ENCODE measurements around the gene USP28. TPM values are rescaled to one million over a fixed set of nuclear protein-coding genes. Genes with fewer than 3 reads are reported as not detected.

Gene USP28
- total RNA-seq, 1 donor from 2014 or later = 113 TPM

DNA sequence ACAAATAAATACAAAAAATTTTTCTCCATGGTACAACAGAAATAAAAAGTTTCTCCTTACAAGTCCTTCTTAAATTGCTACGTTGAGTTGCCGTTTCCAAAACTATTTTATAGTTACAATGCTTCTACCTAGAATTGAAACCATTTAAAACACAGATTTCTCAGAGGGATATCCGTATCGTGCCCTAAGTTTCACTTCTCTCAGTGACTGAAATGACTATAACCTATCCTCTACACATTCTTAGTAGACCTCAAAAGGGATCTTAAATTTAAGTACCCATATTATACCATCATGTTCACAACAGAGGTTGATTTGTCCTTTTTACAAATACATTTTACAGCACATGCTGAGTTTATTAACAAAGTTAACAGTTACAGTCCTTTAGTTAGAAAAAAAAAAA lies 44.1 kb downstream of the USP28 start:
- Histone ChIP-seq H3K4me1 (peaks cover 16% of the 10 kb centered on the region), H3K36me3 (peaks cover 89% of the 10 kb centered on the region), H3K4me3 (no peak overlapping the region), H3K27ac (replicated peaks) (no peak overlapping the region), H3K9me3 (replicated peaks) (no peaks in the 10 kb centered on the region), H3K27me3 (ENCODE audit: low read depth) (no peaks in the 10 kb centered on the region)
- TF ChIP-seq, protein P1, sequence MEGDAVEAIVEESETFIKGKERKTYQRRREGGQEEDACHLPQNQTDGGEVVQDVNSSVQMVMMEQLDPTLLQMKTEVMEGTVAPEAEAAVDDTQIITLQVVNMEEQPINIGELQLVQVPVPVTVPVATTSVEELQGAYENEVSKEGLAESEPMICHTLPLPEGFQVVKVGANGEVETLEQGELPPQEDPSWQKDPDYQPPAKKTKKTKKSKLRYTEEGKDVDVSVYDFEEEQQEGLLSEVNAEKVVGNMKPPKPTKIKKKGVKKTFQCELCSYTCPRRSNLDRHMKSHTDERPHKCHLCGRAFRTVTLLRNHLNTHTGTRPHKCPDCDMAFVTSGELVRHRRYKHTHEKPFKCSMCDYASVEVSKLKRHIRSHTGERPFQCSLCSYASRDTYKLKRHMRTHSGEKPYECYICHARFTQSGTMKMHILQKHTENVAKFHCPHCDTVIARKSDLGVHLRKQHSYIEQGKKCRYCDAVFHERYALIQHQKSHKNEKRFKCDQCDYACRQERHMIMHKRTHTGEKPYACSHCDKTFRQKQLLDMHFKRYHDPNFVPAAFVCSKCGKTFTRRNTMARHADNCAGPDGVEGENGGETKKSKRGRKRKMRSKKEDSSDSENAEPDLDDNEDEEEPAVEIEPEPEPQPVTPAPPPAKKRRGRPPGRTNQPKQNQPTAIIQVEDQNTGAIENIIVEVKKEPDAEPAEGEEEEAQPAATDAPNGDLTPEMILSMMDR (IDR thresholded peaks at IDR 0.05; ENCODE audit: borderline replicate concordance) = no peak
- intact Hi-C loops (cut with micrococcal nuclease) = no loop called here
- DNase-seq = no peak

DNA sequence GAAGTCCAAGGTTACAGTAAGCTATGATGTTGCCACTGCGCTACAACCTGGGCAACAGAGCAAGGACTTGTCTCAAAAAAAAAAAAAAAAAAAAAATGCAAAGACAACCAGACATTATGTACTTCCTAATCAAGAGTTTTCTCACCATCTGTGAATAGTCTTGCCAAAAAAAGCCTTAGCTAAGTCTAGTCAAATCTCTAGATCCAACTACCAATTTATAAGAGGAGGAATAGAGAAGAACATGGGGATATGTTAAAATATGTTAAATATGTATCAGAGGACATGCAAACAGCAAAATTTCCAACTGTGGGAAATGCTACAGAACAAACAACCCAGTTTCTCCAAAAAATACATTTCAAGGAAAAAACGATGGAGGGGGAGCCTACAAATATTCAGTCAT lies 45.6 kb downstream of the USP28 start:
- no peak overlapping the region for H3K4me3 ChIP-seq
- H3K4me1 ChIP-seq = peaks cover 17% of the 10 kb centered on the region
- no peaks in the 10 kb centered on the region for H3K27me3 ChIP-seq (ENCODE audit: low read depth)
- intact Hi-C loops (cut with micrococcal nuclease) = no loop called here
- TF ChIP-seq, protein P1 (IDR thresholded peaks at IDR 0.05; ENCODE audit: borderline replicate concordance) = no peak
- H3K9me3 ChIP-seq (replicated peaks) = no peaks in the 10 kb centered on the region
- H3K36me3 ChIP-seq = peaks cover 96% of the 10 kb centered on the region
- DNase-seq = no peak
- no peak overlapping the region for H3K27ac ChIP-seq (replicated peaks)

DNA sequence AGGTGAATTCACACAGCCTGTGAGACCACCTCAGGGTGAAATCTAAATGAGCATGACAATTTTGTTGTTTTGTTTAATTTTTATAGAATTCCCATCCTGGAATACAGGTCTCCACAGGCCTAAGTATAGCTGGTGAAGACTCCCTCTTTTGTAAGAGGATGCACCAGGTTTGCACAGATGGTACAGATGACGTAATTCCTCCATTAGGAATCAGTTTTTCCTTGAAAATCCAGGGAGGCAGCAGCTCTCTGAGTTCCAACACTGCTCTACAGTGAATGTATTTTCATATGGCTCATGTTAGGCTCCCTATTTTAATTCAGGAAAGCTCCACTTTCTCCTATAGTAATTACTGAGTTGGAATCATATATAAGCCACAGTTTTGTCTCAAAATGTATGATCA lies 47.2 kb downstream of the USP28 start:
- no peaks in the 10 kb centered on the region for H3K27me3 ChIP-seq (ENCODE audit: low read depth)
- peaks cover 98% of the 10 kb centered on the region for H3K36me3 ChIP-seq
- H3K4me3 ChIP-seq = no peak overlapping the region
- TF ChIP-seq, protein P1 (IDR thresholded peaks at IDR 0.05; ENCODE audit: borderline replicate concordance) = no peak
- no peaks in the 10 kb centered on the region for H3K9me3 ChIP-seq (replicated peaks)
- H3K4me1 ChIP-seq = peaks cover 9% of the 10 kb centered on the region
- no peak overlapping the region for H3K27ac ChIP-seq (replicated peaks)
- DNase-seq = no peak
- intact Hi-C loops (cut with micrococcal nuclease) = no loop called here

DNA sequence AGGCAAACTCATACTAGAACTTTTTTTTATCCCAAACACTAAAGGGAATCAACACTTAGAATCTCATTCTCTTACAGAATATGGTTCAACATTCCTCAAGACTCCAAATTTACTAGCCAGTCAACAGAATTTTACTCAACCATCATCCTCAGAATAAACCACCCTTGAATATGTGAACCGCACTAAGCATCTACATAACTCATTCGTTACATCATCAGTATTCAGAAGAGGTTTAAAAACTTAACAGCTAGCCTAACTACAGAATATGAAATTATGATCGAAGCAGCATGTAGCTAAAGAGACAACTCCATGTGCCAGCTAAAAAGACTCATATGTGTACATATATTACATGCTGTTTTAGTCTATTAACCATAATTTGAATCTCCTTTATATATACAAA lies 47.9 kb downstream of the USP28 start:
- H3K27ac ChIP-seq (replicated peaks) = no peak overlapping the region
- H3K27me3 ChIP-seq (ENCODE audit: low read depth) = no peaks in the 10 kb centered on the region
- no peak for DNase-seq
- H3K4me1 ChIP-seq = peaks cover 9% of the 10 kb centered on the region
- no peak overlapping the region for H3K4me3 ChIP-seq
- TF ChIP-seq, protein P1 (IDR thresholded peaks at IDR 0.05; ENCODE audit: borderline replicate concordance) = no peak
- intact Hi-C loops (cut with micrococcal nuclease) = no loop called here
- H3K9me3 ChIP-seq (replicated peaks) = no peaks in the 10 kb centered on the region
- H3K36me3 ChIP-seq = peaks cover 98% of the 10 kb centered on the region

DNA sequence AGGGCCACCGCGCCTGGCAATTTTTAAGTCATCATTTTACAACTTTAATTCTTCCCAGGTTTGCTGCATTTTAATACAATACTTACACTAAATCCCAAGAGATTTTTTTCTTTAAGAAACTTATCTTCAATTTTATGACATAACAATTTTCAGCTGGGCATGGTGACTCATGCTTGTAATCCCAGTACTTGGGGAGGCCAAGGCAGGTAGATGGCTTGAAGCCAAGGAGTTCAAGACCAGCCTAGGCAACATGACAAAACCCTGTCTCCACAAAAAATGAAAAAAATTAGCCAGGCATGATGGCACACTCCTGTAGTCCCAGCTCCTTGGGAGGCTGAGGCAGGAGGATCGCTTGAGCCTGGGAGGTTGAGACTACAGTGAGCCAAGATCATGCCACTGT lies 56.9 kb downstream of the USP28 start:
- H3K4me1 ChIP-seq = peaks cover 5% of the 10 kb centered on the region
- DNase-seq = no peak
- peaks cover 90% of the 10 kb centered on the region for H3K36me3 ChIP-seq
- H3K4me3 ChIP-seq = no peak overlapping the region
- H3K27me3 ChIP-seq (ENCODE audit: low read depth) = no peaks in the 10 kb centered on the region
- no peak overlapping the region for H3K27ac ChIP-seq (replicated peaks)
- intact Hi-C loops (cut with micrococcal nuclease) = no loop called here
- TF ChIP-seq, protein P1 (IDR thresholded peaks at IDR 0.05; ENCODE audit: borderline replicate concordance) = no peak
- no peaks in the 10 kb centered on the region for H3K9me3 ChIP-seq (replicated peaks)

DNA sequence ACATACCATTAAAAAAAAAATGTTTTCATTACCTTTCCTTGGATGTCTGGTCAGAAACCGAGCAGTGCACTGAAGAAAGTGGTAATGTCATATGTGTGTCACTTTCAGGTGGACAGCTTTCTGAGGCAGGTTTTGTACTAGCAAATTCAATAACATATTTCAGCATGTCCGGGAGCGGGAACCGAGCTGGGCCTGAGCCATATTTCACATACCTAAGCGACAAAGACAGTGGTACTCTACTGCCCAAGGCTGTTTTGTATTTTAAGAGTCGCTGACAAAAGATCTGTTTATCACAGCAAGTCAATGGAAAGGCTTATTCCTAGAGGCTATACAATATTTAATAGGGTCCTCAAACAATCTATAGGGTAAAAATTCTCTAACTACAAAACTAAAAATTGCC lies 57.7 kb downstream of the USP28 start:
- Histone ChIP-seq H3K4me1 (peaks cover 13% of the 10 kb centered on the region), H3K36me3 (peaks cover 90% of the 10 kb centered on the region), H3K27ac (replicated peaks) (peak overlapping the region; percentile 14), H3K4me3 (no peak overlapping the region), H3K9me3 (replicated peaks) (no peaks in the 10 kb centered on the region), H3K27me3 (ENCODE audit: low read depth) (no peaks in the 10 kb centered on the region)
- TF ChIP-seq, protein P1 (IDR thresholded peaks at IDR 0.05; ENCODE audit: borderline replicate concordance) = no peak
- intact Hi-C loops (cut with micrococcal nuclease) = no loop called here
- no peak for DNase-seq

All from left ventricle myocardium inferior (tissue), 1 donor.